ENCODE data around the gene FEV. TPM values are rescaled to one million over a fixed set of nuclear protein-coding genes. Genes with fewer than 3 reads are reported as not detected.

The FEV gene
- polyA plus RNA-seq, 3 donors = not detected

GRCh38 chr2:218963601-218964000 is 21.4 kb downstream of the FEV start:
- 44% methylated on average over 2 of the region's 5 CpGs for WGBS (ENCODE audit: insufficient coverage)
- Histone ChIP-seq H4K20me1 (ENCODE audit: insufficient read depth, low read length) (no peaks in the 10 kb centered on the region), H3K4me3 (replicated peaks in 1 of 3; ENCODE audit: low read depth in 2 of 3, low read length in 3 of 3) (no peak overlapping the region), H3K9ac (ENCODE audit: insufficient read depth, low read length, poor library complexity, severe bottlenecking) (no peak overlapping the region), H3K36me3 (replicated peaks in 1 of 2; ENCODE audit: control insufficient read depth in 1 of 2, insufficient read depth in 2 of 2, low read length in 2 of 2) (no peaks in the 10 kb centered on the region), H3K9me3 (replicated peaks in 1 of 2; ENCODE audit: control insufficient read depth in 1 of 2, insufficient read depth in 1 of 2, low read length in 2 of 2) (peaks cover 2 to 42% of the 10 kb centered on the region in 2 donors), H3K4me1 (ENCODE audit: control insufficient read depth in 1 of 2, insufficient read depth in 2 of 2, low read length in 2 of 2) (peaks cover 0 to 10% of the 10 kb centered on the region in 2 donors), H3K79me2 (ENCODE audit: insufficient read depth, low read length) (no peaks in the 10 kb centered on the region), H3K27ac (ENCODE audit: low read depth in 1 of 2, low read length in 2 of 2) (no peak overlapping the region), H2AFZ (ENCODE audit: insufficient read depth, low read depth, low read length, poor library complexity, severe bottlenecking) (no peak overlapping the region), H3K27me3 (ENCODE audit: control insufficient read depth in 2 of 2, insufficient read depth in 2 of 2, low read length in 2 of 2) (peaks cover 54 to 70% of the 10 kb centered on the region in 2 donors), H3K4me2 (replicated peaks; ENCODE audit: extremely low read depth, low read length, poor library complexity, severe bottlenecking) (no peak overlapping the region)
- H3K27me3 Mint-ChIP-seq (ENCODE audit: low read depth in 3 of 3) = peaks cover 74 to 88% (median 78%) of the 10 kb centered on the region in 3 donors
- TF ChIP-seq, protein P1, sequence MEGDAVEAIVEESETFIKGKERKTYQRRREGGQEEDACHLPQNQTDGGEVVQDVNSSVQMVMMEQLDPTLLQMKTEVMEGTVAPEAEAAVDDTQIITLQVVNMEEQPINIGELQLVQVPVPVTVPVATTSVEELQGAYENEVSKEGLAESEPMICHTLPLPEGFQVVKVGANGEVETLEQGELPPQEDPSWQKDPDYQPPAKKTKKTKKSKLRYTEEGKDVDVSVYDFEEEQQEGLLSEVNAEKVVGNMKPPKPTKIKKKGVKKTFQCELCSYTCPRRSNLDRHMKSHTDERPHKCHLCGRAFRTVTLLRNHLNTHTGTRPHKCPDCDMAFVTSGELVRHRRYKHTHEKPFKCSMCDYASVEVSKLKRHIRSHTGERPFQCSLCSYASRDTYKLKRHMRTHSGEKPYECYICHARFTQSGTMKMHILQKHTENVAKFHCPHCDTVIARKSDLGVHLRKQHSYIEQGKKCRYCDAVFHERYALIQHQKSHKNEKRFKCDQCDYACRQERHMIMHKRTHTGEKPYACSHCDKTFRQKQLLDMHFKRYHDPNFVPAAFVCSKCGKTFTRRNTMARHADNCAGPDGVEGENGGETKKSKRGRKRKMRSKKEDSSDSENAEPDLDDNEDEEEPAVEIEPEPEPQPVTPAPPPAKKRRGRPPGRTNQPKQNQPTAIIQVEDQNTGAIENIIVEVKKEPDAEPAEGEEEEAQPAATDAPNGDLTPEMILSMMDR (IDR thresholded peaks at IDR 0.05) = no peak
- H3K4me1 Mint-ChIP-seq = peaks cover 11% of the 10 kb centered on the region
- peaks cover 0 to 4% of the 10 kb centered on the region in 2 donors for H3K36me3 Mint-ChIP-seq
- intact Hi-C loops (cut with micrococcal nuclease) = no loop called here
- DNase-seq = no peak
- peaks cover 2 to 36% (median 22%) of the 10 kb centered on the region in 7 donors for H3K9me3 Mint-ChIP-seq
- H3K27ac Mint-ChIP-seq = no peak overlapping the region
- H3K4me3 Mint-ChIP-seq = peak overlapping the region in 1 of 2 donors; percentile 72

- no peaks in the 10 kb centered on the region for H3K36me3 ChIP-seq (replicated peaks in 1 of 2; ENCODE audit: control insufficient read depth in 1 of 2, insufficient read depth in 2 of 2, low read length in 2 of 2)
- H3K27ac Mint-ChIP-seq = no peak overlapping the region
- H2AFZ ChIP-seq (ENCODE audit: insufficient read depth, low read depth, low read length, poor library complexity, severe bottlenecking) = no peak overlapping the region
- peaks cover 59 to 76% of the 10 kb centered on the region in 2 donors for H3K27me3 ChIP-seq (ENCODE audit: control insufficient read depth in 2 of 2, insufficient read depth in 2 of 2, low read length in 2 of 2)
- intact Hi-C loops (cut with micrococcal nuclease) = no loop called here
- peaks cover 2 to 46% of the 10 kb centered on the region in 2 donors for H3K9me3 ChIP-seq (replicated peaks in 1 of 2; ENCODE audit: control insufficient read depth in 1 of 2, insufficient read depth in 1 of 2, low read length in 2 of 2)
- H3K4me3 Mint-ChIP-seq = peak overlapping the region in 1 of 2 donors; percentile 72
- no peak overlapping the region for H3K4me3 ChIP-seq (replicated peaks in 1 of 3; ENCODE audit: low read depth in 2 of 3, low read length in 3 of 3)
- H3K79me2 ChIP-seq (ENCODE audit: insufficient read depth, low read length) = no peaks in the 10 kb centered on the region
- no peak overlapping the region for H3K9ac ChIP-seq (ENCODE audit: insufficient read depth, low read length, poor library complexity, severe bottlenecking)
- WGBS (ENCODE audit: insufficient coverage) = 2% methylated on average over 36 of the region's 42 CpGs
- peaks cover 2 to 36% (median 22%) of the 10 kb centered on the region in 7 donors for H3K9me3 Mint-ChIP-seq
- no peak overlapping the region for H3K27ac ChIP-seq (ENCODE audit: low read depth in 1 of 2, low read length in 2 of 2)
- H4K20me1 ChIP-seq (ENCODE audit: insufficient read depth, low read length) = no peaks in the 10 kb centered on the region
- peaks cover 11% of the 10 kb centered on the region for H3K4me1 Mint-ChIP-seq
- H3K27me3 Mint-ChIP-seq (ENCODE audit: low read depth in 3 of 3) = peaks cover 79 to 89% (median 84%) of the 10 kb centered on the region in 3 donors
- H3K36me3 Mint-ChIP-seq = peaks cover 0 to 4% of the 10 kb centered on the region in 2 donors
- peaks cover 0 to 10% of the 10 kb centered on the region in 2 donors for H3K4me1 ChIP-seq (ENCODE audit: control insufficient read depth in 1 of 2, insufficient read depth in 2 of 2, low read length in 2 of 2)
- H3K4me2 ChIP-seq (replicated peaks; ENCODE audit: extremely low read depth, low read length, poor library complexity, severe bottlenecking) = no peak overlapping the region
- DNase-seq = no peak
- TF ChIP-seq, protein P1 (IDR thresholded peaks at IDR 0.05) = no peak
These were observed 22.0 kb downstream of the FEV start for GRCh38 chr2:218962859-218963492.
